Activated CD4-positive, alpha-beta T cell treated with anti-CD3 and anti-CD28 coated beads for 24 hours (primary cell): ENCODE measurements around the gene RAPGEF1.

Experiments
- DNase-seq, 2 donors: peaks; one replicate each; pipeline ENCODE4 v3.0.0-alpha.2; 2020; ENCODE audit warnings: low read depth in 2 of 2

RAPGEF1 gene

GRCh38 chr9:131645078-131645776, 94.6 kb downstream of the RAPGEF1 start:
- no peak for DNase-seq

- DNase-seq: peak; percentile 40 to 47
Observed at GRCh38 chr9:131642496-131643083, 97.3 kb downstream of the RAPGEF1 start.

DNA sequence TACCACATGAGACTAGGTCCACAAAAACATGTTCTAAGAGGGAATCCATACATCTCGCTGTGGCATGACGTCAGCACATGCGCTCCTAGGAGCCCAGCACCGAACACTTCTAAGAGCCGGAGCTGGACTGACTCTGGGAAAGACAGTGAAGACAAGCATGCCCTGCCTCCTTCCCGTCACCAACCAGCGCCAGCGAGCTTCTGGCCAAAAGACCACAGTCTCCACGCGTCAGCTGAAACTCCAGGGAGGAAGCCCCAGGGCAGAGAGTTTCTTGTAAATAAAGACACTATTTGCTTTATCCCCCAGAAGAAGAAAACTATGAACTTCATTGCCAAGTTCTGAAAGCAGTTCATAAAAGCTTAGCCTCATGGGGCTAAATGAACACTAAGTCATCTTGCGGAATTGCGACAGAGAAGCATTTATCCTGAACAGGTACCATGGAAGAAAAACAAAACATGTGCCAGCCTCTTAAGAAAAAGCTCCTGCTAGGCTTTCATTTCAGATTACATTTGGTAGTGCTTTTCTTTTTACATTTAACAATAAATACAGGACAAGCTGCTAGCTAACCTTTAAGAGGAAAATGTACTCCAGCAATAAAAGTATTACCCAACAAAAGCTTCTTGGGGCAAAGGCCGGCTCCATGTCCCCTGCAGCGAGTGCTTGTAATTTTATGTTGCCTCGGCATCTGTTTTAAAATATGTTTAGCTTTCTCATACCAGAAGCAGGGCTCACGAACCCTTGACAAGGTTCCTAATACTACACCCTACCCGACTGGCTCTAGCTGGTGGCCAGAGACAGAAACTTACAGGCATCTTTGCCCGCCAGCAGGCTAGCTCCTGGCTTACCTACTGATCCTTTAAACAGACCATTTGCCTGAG, 98.0 kb downstream of the RAPGEF1 start:
- DNase-seq: no peak

DNA sequence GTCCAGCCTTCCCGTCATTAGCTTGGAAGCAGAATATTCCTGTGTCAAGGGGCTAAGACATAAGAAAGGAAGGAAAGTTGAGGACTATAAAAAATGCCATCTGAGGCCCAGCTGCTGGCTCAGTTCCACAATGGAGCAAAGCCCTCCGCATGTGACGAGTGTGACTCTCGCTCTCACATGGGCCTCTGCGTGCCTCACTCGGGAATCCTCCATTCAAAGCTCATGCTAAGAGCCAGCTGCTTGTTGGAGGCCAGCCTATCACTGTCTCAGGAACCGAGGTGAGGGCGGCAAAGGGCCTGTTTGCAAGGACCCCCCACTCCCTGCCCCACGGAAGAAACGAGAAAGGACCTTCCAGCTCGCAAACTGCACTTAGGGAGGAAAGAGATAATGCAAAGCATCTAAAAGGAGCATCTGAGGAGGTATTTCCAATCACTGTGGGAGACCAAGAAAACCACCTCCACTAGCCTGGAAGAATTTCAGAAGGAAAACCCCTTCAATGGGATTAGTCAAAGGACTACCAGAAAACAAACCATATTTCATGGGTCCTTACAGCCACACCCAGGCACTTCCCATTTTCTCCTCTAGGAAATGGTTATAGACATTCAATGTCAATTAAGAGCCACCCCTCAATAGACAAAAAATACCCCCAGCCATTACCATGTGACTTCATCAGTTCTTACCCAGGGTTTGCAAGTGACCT, 99.3 kb downstream of the RAPGEF1 start:
- DNase-seq: no peak

- DNase-seq: no peak
Observed at GRCh38 chr9:131639769-131640437, 100.0 kb downstream of the RAPGEF1 start.

DNA sequence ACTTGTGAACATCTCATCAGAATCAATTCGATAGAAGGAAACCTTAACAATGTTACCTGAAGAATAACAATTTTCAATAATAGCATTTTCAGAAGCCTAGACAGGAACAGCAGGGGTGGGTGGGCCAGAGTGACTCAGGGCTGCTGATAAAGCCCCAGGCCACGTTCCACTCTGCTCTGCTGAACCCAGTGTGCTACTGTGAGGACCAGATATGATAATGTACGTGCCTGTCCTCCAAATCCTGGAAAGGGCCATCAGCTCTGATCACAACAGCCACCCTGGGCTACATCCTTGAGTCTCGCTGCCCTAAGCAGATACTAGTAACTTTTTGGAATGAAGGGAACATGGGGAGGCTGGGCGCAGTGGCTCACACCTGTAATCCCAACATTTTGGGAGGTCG, 103.3 kb downstream of the RAPGEF1 start:
- no peak for DNase-seq

GRCh38 chr9:131635892-131636291, 104.0 kb downstream of the RAPGEF1 start:
- DNase-seq: no peak

DNA sequence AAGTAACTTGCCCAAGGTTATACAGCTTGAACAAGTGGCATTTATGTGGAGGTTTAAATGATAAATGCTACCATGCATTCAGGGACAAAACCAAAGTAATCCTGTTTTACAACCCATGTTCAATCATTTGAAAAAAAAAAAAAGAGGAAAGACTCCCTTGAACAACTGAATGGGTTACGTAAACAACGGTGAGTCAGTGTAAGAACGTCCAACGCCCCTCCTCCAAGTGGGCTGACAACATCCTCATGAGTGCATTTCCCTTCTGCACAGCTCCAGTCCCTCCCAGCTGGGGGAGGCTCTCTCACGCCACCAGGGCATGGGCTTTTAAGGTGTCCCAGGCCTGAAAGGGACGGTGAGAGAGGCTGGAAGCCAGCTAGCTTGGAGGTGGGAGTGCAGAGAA, 104.6 kb downstream of the RAPGEF1 start:
- DNase-seq: peak; percentile 38 to 61

DNA sequence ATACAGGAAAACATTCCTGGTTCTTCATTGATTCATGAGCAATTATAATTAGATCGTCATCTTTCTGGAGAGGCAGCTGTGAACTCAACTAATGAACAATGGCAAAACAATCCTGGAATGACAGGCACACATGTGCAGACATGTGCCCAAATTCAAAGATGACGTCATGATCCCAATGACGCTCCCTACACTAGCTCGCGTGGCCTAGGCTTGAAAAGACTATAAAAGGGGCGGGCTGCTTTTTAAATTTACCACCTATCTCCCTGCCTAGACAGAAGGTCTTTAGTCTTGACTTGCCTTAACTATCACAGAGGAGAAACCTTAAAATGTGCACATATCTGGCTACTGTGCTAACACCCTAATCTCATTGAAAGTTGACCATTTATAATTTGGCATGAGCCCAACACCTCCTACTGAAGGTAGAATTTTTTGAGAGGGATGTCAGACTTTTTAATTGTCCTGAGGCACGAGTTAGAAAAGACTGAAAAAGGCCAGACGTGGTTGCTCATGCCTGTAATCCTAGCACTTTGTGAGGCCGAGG, 106.3 kb downstream of the RAPGEF1 start:
- no peak for DNase-seq

DNA sequence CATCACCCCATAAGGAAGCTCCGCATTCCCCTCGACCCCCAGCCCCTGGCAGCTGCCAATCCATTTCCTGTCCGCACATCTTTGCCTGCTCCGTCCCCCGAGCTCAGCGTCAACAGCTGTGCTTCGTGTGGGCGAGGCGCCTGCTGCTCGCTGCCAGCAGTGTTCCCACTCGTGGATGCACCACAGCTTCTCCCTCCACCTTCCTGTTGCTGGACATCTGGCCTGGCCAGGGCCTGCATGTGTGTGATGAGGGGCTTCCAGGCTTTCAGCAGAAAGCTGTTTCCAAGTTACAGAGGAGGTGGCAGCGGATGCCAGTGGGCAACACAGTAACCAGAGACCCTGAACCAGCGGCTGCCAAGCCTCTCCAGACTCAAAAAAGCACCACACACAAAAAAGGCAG, 108.6 kb downstream of the RAPGEF1 start:
- DNase-seq: no peak

- DNase-seq: no peak
Observed at GRCh38 chr9:131630205-131630831, 109.6 kb downstream of the RAPGEF1 start.

DNA sequence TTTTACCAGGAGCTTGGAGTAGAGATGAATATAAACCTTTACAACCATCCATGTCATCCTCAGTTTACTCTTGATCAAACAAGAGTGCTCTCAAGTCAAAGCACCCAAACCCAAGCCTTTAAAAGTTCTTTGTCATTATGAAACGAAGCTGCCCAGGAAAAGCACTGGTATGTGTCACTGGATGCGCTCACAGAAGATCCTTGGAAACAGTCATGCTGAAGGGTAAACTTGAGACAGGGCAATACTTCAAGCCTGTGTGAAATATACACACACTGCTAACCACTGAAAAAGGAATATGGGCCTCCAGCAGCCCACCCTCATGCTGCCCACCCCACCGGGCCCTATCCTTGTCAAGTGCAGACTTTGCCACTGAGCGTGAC, 110.1 kb downstream of the RAPGEF1 start:
- DNase-seq: no peak

GRCh38 chr9:131629226-131629500, 110.7 kb downstream of the RAPGEF1 start:
- DNase-seq: no peak

DNA sequence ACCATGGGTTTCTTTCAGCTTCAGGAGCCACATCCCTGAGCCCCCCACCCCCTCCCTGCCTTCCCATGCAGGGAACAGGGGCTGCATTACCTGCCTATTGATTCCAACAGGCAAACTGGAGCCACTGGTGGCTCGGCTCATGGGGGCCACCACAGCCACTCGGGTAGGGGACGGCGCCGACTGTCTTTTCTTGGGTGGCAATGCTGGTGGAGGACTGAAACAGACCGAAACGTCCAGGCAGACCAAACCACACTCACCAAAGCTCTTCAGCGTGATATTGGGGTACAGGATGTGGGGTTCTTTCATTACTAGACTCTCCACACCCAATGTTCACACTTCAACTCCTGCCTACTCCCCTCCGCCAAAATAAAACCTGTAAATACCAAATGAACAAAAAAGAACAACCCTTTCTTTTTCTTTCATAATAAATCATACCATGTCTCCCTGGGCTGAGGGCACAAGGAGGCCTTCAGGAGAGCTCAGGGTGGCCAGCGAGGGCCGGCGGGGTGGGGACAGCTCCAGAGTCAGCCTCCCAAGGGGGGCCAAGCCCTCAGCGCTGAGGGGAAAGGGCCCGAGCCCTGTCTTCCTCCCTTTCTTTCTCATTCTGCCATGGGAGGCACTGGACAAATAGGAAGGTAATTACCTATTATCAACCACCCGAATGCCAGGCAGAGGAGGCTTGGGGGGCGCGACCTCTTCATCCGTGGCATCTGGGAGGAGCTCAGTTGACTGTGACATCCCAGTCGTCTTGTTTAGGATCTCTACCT, 111.2 kb downstream of the RAPGEF1 start:
- no peak for DNase-seq

DNA sequence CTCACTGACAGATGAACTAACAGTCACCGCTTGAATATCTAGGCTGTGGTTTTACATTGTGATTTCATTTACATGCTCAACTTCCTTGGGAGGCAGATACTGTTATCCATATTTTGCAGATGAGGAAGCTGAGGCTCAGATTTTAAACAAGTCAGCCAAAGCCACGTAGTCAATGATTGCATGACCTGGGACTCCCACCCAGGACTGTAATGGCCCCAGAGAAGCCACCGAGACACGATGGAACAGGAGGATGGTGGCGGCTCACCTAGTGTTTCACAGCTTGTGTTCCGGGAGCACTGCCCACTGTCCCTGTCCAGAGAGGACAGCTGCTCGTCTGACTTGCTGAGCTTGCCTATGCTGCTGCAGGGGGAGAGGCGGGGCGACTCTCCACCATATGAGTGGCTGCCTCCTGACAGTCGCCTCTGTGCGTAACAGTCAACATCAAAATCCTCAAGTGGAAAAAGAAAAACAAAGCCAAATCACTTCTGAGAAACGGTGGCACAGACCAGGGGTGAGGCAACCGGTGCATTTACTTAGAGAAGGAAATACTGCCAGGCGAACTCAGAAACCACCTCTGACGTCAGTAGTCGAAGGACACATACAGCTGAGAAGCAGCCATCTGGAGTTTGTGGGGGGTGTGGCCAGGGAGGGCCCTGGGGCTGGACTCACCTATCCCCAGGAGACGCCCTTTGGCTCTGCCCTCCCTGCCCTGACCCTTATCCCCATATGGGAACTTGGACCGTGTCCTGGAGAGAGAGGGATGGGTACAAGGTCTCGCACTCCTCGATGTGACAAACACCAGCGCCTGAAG, 112.0 kb downstream of the RAPGEF1 start:
- DNase-seq: no peak

GRCh38 chr9:131627326-131627647, 112.6 kb downstream of the RAPGEF1 start:
- DNase-seq: no peak

DNA sequence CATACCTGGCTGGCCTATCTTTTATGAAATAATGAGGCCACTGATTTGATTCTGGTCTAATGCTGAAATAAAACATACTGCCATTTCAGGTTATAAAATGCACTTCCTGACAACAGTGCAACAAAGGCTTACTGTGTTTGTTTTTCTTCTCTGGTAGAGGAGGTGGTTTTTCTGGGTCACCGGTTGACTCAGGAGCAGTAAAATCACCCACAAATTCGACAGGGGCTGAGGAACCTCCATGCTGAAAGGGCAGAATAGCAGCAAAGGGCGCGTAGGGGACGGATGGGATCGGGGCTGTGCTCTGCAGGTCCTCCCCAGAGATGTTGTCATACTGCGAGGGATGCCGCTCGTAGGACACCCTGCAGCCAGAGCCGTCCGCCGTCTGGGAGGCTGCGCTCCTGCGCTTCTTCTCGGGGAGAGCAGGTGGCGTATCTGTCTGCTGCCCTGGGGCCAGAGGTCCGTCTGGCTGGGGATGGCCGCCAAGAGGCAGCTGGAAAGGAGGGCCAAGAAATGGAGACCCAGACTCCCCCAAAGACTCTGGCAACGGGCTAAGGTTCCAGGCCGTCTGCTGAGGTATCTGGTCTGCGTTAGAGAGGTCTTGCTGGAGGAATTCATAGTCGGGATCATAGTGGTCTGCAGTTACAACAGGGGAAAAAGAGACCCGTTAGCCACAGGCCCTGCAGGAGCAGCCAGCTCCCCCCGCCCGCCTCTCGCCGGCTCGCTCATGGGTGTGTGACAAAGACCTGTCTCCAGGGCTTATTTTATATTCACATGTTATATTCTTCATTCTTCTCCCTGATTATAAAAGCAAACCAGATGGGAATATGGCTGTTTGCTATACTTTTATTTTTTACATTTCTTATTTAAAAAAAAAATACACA, 113.8 kb downstream of the RAPGEF1 start:
- no peak for DNase-seq

GRCh38 chr9:131625508-131625787, 114.4 kb downstream of the RAPGEF1 start:
- no peak for DNase-seq
